Measurements from ENCODE around the gene CST11. TPM values are rescaled to one million over a fixed set of nuclear protein-coding genes. Genes with fewer than 3 reads are reported as not detected.

The CST11 gene
- total RNA-seq, 1 donor, result not detected

DNA sequence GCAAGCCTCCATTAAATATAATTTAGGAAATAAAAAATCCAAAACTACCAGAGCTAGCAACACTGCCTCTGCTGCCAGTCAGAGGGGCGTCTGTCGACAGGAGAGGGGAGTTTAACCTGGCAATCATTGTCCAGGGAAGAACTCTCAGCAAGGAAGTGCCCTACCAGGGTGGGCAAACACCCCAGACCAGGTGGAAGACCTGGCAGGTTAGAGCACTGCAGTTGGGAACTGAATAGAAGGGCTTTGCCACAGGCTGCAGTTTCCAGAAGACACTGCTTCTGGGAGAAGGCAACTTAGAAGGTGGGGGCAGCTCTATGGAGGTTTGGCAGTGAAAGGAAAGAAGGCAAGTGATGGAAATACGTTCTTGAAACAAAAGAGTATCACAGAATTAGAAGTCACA lies 42.9 kb downstream of the CST11 start:
- TF ChIP-seq CTCF (IDR thresholded peaks at IDR 0.05; ENCODE audit: extremely low read depth, low read depth, low read length), result no peak
- Histone ChIP-seq H3K9me3 (ENCODE audit: low read depth, low read length) (no peaks in the 10 kb centered on the region), H2AFZ (ENCODE audit: low read length) (no peak overlapping the region), H3K27me3 (ENCODE audit: insufficient read depth, low read length) (no peaks in the 10 kb centered on the region), H3K27ac (ENCODE audit: low read depth, low read length) (no peak overlapping the region), H3K4me2 (ENCODE audit: insufficient read depth, low read length) (no peak overlapping the region), H3K36me3 (ENCODE audit: insufficient read depth, low read length) (no peaks in the 10 kb centered on the region), H3K4me3 (ENCODE audit: insufficient read depth, low read length) (no peak overlapping the region), H3K4me1 (ENCODE audit: insufficient read depth, low read length) (peaks cover 10% of the 10 kb centered on the region), H4K20me1 (ENCODE audit: insufficient read depth, low read length) (peaks cover 15% of the 10 kb centered on the region), H3K79me2 (ENCODE audit: insufficient read depth, low read length) (peaks cover 97% of the 10 kb centered on the region)
- DNase-seq (ENCODE audit: insufficient read length, low spot score, missing footprints), result no peak

DNA sequence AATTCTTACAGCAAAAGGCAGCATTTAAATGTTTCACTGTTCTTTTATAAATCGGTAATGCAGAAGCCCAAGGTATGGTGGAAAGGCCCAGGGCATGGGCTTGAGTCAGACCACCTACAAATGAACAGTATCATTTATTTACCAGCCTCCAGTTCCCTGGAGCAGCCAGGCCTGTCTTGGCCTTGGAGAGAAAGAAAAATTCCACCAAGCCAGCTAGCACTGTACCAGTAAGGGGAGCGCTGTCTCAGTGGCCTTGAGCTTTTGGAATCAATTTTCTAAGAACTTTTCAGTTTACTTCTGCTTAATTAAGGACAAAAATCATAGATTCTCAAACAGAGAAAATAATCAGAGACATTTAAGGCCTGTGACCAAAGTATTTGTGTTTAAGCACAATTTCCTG lies 43.7 kb downstream of the CST11 start:
- peaks cover 23% of the 10 kb centered on the region for H4K20me1 ChIP-seq (ENCODE audit: insufficient read depth, low read length)
- no peaks in the 10 kb centered on the region for H3K27me3 ChIP-seq (ENCODE audit: insufficient read depth, low read length)
- no peak overlapping the region for H2AFZ ChIP-seq (ENCODE audit: low read length)
- no peak for DNase-seq (ENCODE audit: insufficient read length, low spot score, missing footprints)
- no peaks in the 10 kb centered on the region for H3K9me3 ChIP-seq (ENCODE audit: low read depth, low read length)
- H3K4me3 ChIP-seq (ENCODE audit: insufficient read depth, low read length), result no peak overlapping the region
- H3K36me3 ChIP-seq (ENCODE audit: insufficient read depth, low read length), result no peaks in the 10 kb centered on the region
- no peak overlapping the region for H3K4me2 ChIP-seq (ENCODE audit: insufficient read depth, low read length)
- H3K27ac ChIP-seq (ENCODE audit: low read depth, low read length), result no peak overlapping the region
- no peak for TF ChIP-seq CTCF (IDR thresholded peaks at IDR 0.05; ENCODE audit: extremely low read depth, low read depth, low read length)
- H3K4me1 ChIP-seq (ENCODE audit: insufficient read depth, low read length), result peaks cover 13% of the 10 kb centered on the region
- peaks cover 99% of the 10 kb centered on the region for H3K79me2 ChIP-seq (ENCODE audit: insufficient read depth, low read length)

- TF ChIP-seq CTCF (IDR thresholded peaks at IDR 0.05; ENCODE audit: extremely low read depth, low read depth, low read length), result no peak
- peaks cover 98% of the 10 kb centered on the region for H3K79me2 ChIP-seq (ENCODE audit: insufficient read depth, low read length)
- DNase-seq (ENCODE audit: insufficient read length, low spot score, missing footprints), result no peak
- peak overlapping the region; percentile 14 for H3K27ac ChIP-seq (ENCODE audit: low read depth, low read length)
- no peak overlapping the region for H2AFZ ChIP-seq (ENCODE audit: low read length)
- H3K27me3 ChIP-seq (ENCODE audit: insufficient read depth, low read length), result no peaks in the 10 kb centered on the region
- peaks cover 14% of the 10 kb centered on the region for H3K4me1 ChIP-seq (ENCODE audit: insufficient read depth, low read length)
- no peak overlapping the region for H3K4me2 ChIP-seq (ENCODE audit: insufficient read depth, low read length)
- H3K36me3 ChIP-seq (ENCODE audit: insufficient read depth, low read length), result no peaks in the 10 kb centered on the region
- H3K4me3 ChIP-seq (ENCODE audit: insufficient read depth, low read length), result no peak overlapping the region
- H3K9me3 ChIP-seq (ENCODE audit: low read depth, low read length), result no peaks in the 10 kb centered on the region
- peaks cover 28% of the 10 kb centered on the region for H4K20me1 ChIP-seq (ENCODE audit: insufficient read depth, low read length)
These were observed 44.8 kb downstream of the CST11 start for GRCh38 chr20:23407781-23408464.

DNA sequence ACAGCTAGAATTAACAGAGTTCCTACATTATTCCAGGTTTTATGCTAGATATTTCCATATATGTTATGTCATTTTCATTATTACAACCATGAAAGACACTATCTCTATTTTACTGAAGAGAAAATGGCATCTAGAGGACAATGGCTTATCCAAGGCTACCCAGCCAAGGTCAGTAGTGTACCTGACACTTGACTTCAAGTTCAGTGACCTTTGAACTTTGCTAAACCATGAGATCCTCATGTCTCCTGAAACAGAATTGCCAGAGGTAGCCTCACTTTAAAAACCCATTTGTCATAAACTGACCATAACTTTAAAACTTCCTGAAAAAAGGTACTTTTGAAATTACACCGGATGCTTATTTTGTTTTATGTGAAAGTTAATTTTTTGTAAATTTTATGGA lies 45.8 kb downstream of the CST11 start:
- H4K20me1 ChIP-seq (ENCODE audit: insufficient read depth, low read length), result peaks cover 25% of the 10 kb centered on the region
- no peak for TF ChIP-seq CTCF (IDR thresholded peaks at IDR 0.05; ENCODE audit: extremely low read depth, low read depth, low read length)
- no peak for DNase-seq (ENCODE audit: insufficient read length, low spot score, missing footprints)
- H2AFZ ChIP-seq (ENCODE audit: low read length), result no peak overlapping the region
- no peak overlapping the region for H3K4me3 ChIP-seq (ENCODE audit: insufficient read depth, low read length)
- no peak overlapping the region for H3K27ac ChIP-seq (ENCODE audit: low read depth, low read length)
- no peak overlapping the region for H3K4me2 ChIP-seq (ENCODE audit: insufficient read depth, low read length)
- no peaks in the 10 kb centered on the region for H3K27me3 ChIP-seq (ENCODE audit: insufficient read depth, low read length)
- H3K9me3 ChIP-seq (ENCODE audit: low read depth, low read length), result no peaks in the 10 kb centered on the region
- peaks cover 11% of the 10 kb centered on the region for H3K4me1 ChIP-seq (ENCODE audit: insufficient read depth, low read length)
- no peaks in the 10 kb centered on the region for H3K36me3 ChIP-seq (ENCODE audit: insufficient read depth, low read length)
- H3K79me2 ChIP-seq (ENCODE audit: insufficient read depth, low read length), result peaks cover 98% of the 10 kb centered on the region
